ENCODE results near the gene OR7A5. TPM values are rescaled to one million over a fixed set of nuclear protein-coding genes. Genes with fewer than 3 reads are reported as not detected.
"Not testable (repeated sequence)": the region's sequence is repeated elsewhere in the genome, so short reads cannot be mapped to it uniquely, and the experiment has no call there.

The OR7A5 gene
- total RNA-seq, 1 donor, result not detected

GRCh38 chr19:14814982-14815652 is 19.9 kb downstream of the OR7A5 start:
- TF ChIP-seq, protein P1, sequence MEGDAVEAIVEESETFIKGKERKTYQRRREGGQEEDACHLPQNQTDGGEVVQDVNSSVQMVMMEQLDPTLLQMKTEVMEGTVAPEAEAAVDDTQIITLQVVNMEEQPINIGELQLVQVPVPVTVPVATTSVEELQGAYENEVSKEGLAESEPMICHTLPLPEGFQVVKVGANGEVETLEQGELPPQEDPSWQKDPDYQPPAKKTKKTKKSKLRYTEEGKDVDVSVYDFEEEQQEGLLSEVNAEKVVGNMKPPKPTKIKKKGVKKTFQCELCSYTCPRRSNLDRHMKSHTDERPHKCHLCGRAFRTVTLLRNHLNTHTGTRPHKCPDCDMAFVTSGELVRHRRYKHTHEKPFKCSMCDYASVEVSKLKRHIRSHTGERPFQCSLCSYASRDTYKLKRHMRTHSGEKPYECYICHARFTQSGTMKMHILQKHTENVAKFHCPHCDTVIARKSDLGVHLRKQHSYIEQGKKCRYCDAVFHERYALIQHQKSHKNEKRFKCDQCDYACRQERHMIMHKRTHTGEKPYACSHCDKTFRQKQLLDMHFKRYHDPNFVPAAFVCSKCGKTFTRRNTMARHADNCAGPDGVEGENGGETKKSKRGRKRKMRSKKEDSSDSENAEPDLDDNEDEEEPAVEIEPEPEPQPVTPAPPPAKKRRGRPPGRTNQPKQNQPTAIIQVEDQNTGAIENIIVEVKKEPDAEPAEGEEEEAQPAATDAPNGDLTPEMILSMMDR (IDR thresholded peaks at IDR 0.05; ENCODE audit: insufficient read depth, low read depth, low read length), result no peak
- DNase-seq (ENCODE audit: low read depth), result peak; percentile 20
- no peak overlapping the region for H3K4me3 ChIP-seq (ENCODE audit: low read depth, low read length)

- TF ChIP-seq, protein P1 (IDR thresholded peaks at IDR 0.05; ENCODE audit: insufficient read depth, low read depth, low read length), result no peak
- no peak overlapping the region for H3K4me3 ChIP-seq (ENCODE audit: low read depth, low read length)
- no peak for DNase-seq (ENCODE audit: low read depth)
These were observed 25.5 kb downstream of the OR7A5 start for GRCh38 chr19:14809272-14810057.

GRCh38 chr19:14804765-14805164 is 30.2 kb downstream of the OR7A5 start:
- TF ChIP-seq, protein P1 (IDR thresholded peaks at IDR 0.05; ENCODE audit: insufficient read depth, low read depth, low read length), result no peak
- H3K4me3 ChIP-seq (ENCODE audit: low read depth, low read length), result no peak overlapping the region
- DNase-seq (ENCODE audit: low read depth), result peak; percentile 9

- TF ChIP-seq, protein P1 (IDR thresholded peaks at IDR 0.05; ENCODE audit: insufficient read depth, low read depth, low read length), result no peak
- DNase-seq (ENCODE audit: low read depth), result no peak
- no peak overlapping the region for H3K4me3 ChIP-seq (ENCODE audit: low read depth, low read length)
These were observed 36.2 kb downstream of the OR7A5 start for GRCh38 chr19:14798760-14799159.

DNA sequence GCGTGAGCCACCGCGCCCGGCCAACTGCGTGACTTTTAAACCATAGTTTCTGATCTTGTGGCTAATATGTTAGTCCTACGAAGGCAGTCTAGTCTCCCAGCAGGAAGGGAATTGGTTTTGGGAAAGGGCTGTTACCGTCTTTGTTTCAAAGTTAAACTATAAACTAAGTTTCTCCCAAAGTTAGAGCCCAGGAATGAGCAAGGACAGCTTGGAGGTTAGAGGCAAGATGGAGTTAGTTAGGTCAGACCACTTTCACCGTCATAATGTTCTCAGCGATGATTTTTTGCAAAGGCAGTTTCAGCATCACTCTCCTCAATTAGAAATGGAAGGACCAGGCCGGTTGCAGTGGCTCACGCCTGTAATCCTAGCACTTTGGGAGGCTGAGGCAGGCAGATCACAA is 39.0 kb downstream of the OR7A5 start:
- no peak for DNase-seq (ENCODE audit: low read depth)
- TF ChIP-seq, protein P1 (IDR thresholded peaks at IDR 0.05; ENCODE audit: insufficient read depth, low read depth, low read length), result no peak
- H3K4me3 ChIP-seq (ENCODE audit: low read depth, low read length), result no peak overlapping the region

- TF ChIP-seq, protein P1 (IDR thresholded peaks at IDR 0.05; ENCODE audit: insufficient read depth, low read depth, low read length), result no peak
- no peak overlapping the region for H3K4me3 ChIP-seq (ENCODE audit: low read depth, low read length)
- peak; percentile 6 for DNase-seq (ENCODE audit: low read depth)
These were observed 39.8 kb downstream of the OR7A5 start for GRCh38 chr19:14795078-14795721.

- not testable (repeated sequence) for DNase-seq (ENCODE audit: low read depth); H3K4me3 ChIP-seq (ENCODE audit: low read depth, low read length)
These were observed 42.7 kb downstream of the OR7A5 start for GRCh38 chr19:14792250-14792649.
